ENCODE data around the gene SHROOM1.

The SHROOM1 gene

GRCh38 chr5:132853323-132853722, 22.9 kb upstream of the SHROOM1 start:
- DNase-seq = no peak

- DNase-seq = no peak
Observed at GRCh38 chr5:132850066-132850465, 19.6 kb upstream of the SHROOM1 start.

- no peak for DNase-seq
Observed at GRCh38 chr5:132849347-132849746, 18.9 kb upstream of the SHROOM1 start.

- DNase-seq = no peak
Observed at GRCh38 chr5:132848270-132848669, 17.8 kb upstream of the SHROOM1 start.

- no peak for DNase-seq
Observed at GRCh38 chr5:132841305-132841704, 10.9 kb upstream of the SHROOM1 start.

GRCh38 chr5:132840896-132841295, 10.4 kb upstream of the SHROOM1 start:
- no peak for DNase-seq

GRCh38 chr5:132840313-132840712, 9.9 kb upstream of the SHROOM1 start:
- no peak for DNase-seq

- no peak for DNase-seq
Observed at GRCh38 chr5:132839426-132840301, 9.2 kb upstream of the SHROOM1 start.

- DNase-seq = no peak
Observed at GRCh38 chr5:132838516-132839282, 8.3 kb upstream of the SHROOM1 start.

GRCh38 chr5:132837868-132838267, 7.4 kb upstream of the SHROOM1 start:
- no peak for DNase-seq

GRCh38 chr5:132836852-132837251, 6.4 kb upstream of the SHROOM1 start:
- no peak for DNase-seq

- DNase-seq = no peak
Observed at GRCh38 chr5:132834057-132834456, 3.6 kb upstream of the SHROOM1 start.

- DNase-seq = no peak
Observed at GRCh38 chr5:132832612-132833011, 2.2 kb upstream of the SHROOM1 start.

GRCh38 chr5:132831095-132831860, 831 bp upstream of the SHROOM1 start:
- no peak for DNase-seq

- DNase-seq = peak; percentile 77
Observed at GRCh38 chr5:132829742-132830435, 558 bp downstream of the SHROOM1 start.

- DNase-seq = no peak
Observed at GRCh38 chr5:132828846-132829494, 1.5 kb downstream of the SHROOM1 start.

- no peak for DNase-seq
Observed at GRCh38 chr5:132827943-132828673, 2.3 kb downstream of the SHROOM1 start.

GRCh38 chr5:132826424-132827082, 3.9 kb downstream of the SHROOM1 start:
- DNase-seq = no peak

GRCh38 chr5:132825834-132826391, 4.5 kb downstream of the SHROOM1 start:
- DNase-seq = no peak

- DNase-seq = no peak
Observed at GRCh38 chr5:132825033-132825833, 5.2 kb downstream of the SHROOM1 start.

Data from stimulated activated CD4-positive, alpha-beta T cell treated with anti-CD3 and anti-CD28 coated beads, Interleukin-4, amount 100 ng/mL, for 1 hour (primary cell).